Fibroblast of mammary gland (primary cell): Measurements from ENCODE around the gene KCNK7.

Experiments used
- DNase-seq: peaks from one replicate; pipeline ENCODE4 v3.0.0-alpha.2; 2010; ENCODE audit warnings: low read depth
- H3K4me3 ChIP-seq: 2 replicates; pipeline ENCODE4 v1.5.1; 2011; ENCODE audit warnings: low read depth, mild to moderate bottlenecking, low read length, moderate library complexity; ENCODE audit not compliant: control insufficient read depth
- TF ChIP-seq, protein P1 (sequence below): conservative IDR thresholded peaks from 2 replicates; pipeline ENCODE4 v1.5.1; 2011; ENCODE audit warnings: low read depth, low read length, inconsistent platforms; ENCODE audit not compliant: control insufficient read depth, insufficient read depth

KCNK7 gene

DNA sequence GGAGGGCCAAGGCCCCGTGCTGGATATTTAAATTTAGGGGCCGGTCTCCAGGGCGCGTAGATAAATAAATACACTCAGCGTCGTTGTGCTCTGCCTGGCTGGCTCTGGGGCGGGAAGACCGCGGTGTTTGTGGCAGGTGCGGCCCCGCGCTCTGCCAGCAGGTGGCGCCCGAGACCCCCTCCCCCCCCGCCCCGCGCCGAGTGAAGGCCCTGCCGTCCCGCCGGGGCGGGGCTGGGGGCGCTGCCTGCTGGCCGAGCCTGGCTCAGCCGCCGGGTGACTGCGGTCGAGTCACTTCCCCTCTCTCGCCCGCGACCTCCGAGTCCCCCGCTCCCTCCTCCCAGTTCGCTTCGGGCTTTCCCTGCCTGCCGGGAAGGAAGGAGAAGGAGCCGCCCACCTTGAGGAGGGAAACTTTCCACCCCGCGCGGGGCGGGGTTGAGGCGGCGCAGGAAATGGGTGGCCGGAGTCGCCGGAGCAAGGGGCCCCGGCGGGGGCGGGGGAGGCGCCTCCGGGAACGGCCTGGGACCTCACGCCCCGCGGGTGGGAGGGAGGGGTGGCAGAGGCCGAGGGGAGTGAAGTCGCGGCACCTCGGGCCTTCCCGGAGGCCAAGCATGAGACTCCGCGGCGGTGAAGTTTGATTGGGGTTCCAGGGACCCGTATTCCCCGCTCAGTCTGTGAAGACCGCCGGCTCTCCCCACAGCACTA, 21.3 kb downstream of the KCNK7 start:
- TF ChIP-seq, protein P1, sequence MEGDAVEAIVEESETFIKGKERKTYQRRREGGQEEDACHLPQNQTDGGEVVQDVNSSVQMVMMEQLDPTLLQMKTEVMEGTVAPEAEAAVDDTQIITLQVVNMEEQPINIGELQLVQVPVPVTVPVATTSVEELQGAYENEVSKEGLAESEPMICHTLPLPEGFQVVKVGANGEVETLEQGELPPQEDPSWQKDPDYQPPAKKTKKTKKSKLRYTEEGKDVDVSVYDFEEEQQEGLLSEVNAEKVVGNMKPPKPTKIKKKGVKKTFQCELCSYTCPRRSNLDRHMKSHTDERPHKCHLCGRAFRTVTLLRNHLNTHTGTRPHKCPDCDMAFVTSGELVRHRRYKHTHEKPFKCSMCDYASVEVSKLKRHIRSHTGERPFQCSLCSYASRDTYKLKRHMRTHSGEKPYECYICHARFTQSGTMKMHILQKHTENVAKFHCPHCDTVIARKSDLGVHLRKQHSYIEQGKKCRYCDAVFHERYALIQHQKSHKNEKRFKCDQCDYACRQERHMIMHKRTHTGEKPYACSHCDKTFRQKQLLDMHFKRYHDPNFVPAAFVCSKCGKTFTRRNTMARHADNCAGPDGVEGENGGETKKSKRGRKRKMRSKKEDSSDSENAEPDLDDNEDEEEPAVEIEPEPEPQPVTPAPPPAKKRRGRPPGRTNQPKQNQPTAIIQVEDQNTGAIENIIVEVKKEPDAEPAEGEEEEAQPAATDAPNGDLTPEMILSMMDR: peak; percentile 39
- DNase-seq: peak; percentile 94
- H3K4me3 ChIP-seq: peak overlapping the region; percentile 39

DNA sequence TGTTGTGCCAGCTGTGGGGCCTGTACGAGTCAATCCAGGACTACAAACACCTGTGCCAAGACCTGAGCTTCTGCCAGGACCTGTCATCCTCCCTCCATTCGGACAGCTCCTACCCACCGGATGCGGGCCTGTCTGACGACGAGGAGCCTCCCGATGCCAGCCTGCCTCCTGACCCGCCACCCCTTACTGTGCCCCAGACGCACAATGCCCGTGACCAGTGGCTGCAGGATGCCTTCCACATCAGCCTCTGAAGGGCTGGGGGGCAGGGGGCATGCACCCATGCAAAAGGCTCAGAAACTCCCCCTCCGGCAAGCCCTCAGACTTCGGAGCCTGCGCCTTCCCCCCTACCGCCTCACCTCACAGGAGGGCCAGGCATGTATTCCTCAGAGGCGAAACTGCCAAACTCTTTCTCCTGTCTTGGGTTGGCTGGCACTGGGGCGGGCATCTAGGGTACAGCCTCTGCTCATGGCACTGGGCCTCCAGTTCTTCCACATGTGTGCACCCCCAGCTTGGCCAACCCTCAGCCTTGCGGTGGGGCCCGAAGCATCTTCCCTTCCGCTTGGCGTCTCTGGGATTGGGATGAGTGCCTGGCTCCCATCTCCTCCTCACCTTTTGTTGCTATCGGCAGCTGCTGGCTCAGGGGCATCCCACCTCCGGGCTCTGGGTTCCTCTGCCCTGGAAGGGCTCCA, 22.1 kb downstream of the KCNK7 start:
- H3K4me3 ChIP-seq: peak overlapping the region; percentile 87
- TF ChIP-seq, protein P1: no peak
- no peak for DNase-seq

DNA sequence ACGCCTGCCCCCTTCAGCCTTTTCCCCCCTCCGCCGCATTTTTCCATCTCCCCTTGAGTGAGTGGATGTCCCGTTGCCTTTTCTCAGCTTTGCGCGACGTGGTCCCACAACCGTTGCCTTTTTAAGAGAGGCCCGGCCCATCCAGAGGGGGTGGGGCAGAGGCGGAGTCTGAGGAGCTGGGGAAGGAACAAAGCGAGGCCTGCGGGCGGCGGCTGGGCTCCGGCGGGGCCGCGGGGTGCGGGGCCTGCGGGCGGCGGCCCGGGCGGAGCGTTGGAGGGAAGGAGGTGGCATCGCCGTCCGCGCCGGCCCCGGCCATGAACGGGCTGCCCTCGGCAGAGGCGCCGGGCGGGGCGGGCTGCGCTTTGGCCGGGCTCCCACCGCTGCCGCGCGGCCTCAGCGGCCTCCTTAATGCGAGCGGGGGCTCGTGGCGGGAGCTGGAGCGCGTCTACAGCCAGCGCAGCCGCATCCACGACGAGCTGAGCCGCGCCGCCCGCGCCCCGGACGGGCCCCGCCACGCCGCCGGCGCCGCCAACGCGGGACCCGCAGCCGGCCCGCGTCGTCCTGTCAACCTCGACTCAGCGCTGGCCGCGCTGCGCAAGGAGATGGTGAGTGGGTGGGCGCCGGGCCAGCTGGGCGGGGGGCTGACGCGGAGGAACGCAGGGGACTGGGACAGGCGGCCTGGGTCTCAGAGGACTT, 23.1 kb downstream of the KCNK7 start, which contains the start of gene FAM89B:
Gene FAM89B (plus strand): TSS at position 183 of the 696 bp plus-strand sequence. CDS start 132 bp downstream, at position 315.
- peak; percentile 77 for DNase-seq
- TF ChIP-seq, protein P1: no peak
- peak within 1 kb of the TSS; percentile 87 for H3K4me3 ChIP-seq

DNA sequence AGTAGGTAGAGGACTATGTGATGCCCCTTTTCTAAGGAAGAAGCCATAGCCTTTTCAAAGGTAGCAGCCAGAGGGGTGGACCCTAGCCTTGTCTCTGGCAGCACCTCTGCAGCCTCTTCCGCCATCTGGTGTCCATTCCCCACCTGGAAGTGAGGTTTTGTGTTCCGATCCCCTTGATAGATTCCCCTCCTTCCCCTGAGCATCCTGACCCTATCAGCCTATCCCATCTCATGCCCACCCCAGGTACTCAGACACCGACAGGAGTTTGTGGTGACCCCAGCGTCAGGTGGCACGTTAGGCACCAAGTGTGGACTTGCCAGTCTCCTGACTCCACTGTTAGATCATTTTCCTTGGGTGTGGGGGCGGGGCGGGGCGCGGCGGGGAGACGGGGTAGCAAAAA, 23.7 kb downstream of the KCNK7 start:
- H3K4me3 ChIP-seq: peak overlapping the region; percentile 87
- DNase-seq: peak; percentile 58
- TF ChIP-seq, protein P1: peak; percentile 40

DNA sequence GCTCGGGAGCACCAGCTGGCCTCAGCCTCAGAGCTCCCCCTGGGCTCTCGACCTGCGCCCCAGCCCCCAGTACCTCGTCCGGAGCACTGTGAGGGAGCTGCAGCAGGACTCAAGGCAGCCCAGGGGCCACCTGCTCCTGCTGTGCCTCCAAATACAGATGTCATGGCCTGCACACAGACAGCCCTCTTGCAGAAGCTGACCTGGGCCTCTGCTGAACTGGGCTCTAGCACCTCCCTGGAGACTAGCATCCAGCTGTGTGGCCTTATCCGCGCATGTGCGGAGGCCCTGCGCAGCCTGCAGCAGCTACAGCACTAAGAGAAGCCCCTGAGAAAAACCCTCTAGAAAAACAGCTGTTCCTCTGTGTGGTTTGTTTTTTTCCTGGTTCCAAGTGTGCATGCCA, 24.2 kb downstream of the KCNK7 start:
- TF ChIP-seq, protein P1: no peak
- peak overlapping the region; percentile 87 for H3K4me3 ChIP-seq

DNA sequence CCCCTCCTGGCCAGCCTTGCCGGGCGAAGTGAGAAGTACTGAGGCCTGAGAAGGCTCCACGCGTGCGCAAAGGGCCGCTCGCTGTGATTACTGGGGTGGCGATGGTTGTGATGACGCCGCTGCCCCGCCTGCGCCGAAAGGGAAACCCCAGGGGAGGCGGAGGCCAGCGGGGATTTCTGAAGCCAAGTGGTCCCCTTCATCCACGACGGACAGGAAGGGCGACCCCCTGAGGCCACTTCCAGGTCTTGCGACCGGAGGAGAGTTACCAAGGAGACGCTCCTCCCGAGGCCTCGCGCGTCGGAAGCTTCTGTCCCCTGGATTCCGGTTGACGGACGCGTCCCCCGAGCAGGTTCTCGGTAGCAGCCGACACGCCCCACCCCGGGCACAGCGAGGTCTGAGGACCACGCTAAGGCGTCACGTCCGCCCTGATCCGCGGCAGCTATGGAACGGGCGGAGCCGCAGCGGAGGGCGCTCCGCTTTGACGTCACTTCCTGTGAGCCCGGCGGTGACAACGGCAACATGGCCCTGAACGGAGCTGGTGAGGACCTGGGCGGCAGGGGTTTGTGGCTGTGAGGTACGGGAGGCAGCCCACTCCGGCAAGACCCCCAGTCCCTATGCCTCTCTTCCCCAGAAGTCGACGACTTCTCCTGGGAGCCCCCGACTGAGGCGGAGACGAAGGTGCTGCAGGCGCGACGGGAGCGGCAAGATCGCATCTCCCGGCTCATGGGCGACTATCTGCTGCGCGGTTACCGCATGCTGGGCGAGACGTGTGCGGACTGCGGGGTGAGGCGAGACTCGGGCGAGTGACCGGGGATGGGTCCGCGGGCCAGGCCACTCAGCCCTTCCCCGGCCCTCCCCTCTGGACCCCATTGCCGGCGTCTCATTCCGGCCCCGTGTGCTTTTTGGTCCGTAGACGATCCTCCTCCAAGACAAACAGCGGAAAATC, 25.4 kb downstream of the KCNK7 start, which contains the start of gene ZNRD2:
Gene ZNRD2 (plus strand): TSS at position 505 of the 946 bp plus-strand sequence. CDS start 15 bp downstream, at position 520.
- H3K4me3 ChIP-seq: peak within 1 kb of the TSS; percentile 87
- peak; percentile 98 for DNase-seq
- TF ChIP-seq, protein P1: peak; percentile 26

More for the DNA sequence above, 24.2 kb downstream of the KCNK7 start:
- DNase-seq: no peak
